A549 treated with ZK216348 at 1 μM for 4 hours (cell line): ENCODE measurements around the gene ZNF622. TPM values are rescaled to one million over a fixed set of nuclear protein-coding genes. Genes with fewer than 3 reads are reported as not detected.

ENCODE experiments used
- total RNA-seq: library from RNA; stranded (reverse); fragments of 200-300 nt; extraction: Qiagen RNA extraction; gene quantifications from 5 replicates; pipeline ENCODE4 v1.2.3, GENCODE V29; 2022; ENCODE audit warnings: low read depth

The ZNF622 gene, protein sequence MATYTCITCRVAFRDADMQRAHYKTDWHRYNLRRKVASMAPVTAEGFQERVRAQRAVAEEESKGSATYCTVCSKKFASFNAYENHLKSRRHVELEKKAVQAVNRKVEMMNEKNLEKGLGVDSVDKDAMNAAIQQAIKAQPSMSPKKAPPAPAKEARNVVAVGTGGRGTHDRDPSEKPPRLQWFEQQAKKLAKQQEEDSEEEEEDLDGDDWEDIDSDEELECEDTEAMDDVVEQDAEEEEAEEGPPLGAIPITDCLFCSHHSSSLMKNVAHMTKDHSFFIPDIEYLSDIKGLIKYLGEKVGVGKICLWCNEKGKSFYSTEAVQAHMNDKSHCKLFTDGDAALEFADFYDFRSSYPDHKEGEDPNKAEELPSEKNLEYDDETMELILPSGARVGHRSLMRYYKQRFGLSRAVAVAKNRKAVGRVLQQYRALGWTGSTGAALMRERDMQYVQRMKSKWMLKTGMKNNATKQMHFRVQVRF
- total RNA-seq = 47.1 to 57.8 TPM (median 50.8 TPM) in 5 replicates

DNA sequence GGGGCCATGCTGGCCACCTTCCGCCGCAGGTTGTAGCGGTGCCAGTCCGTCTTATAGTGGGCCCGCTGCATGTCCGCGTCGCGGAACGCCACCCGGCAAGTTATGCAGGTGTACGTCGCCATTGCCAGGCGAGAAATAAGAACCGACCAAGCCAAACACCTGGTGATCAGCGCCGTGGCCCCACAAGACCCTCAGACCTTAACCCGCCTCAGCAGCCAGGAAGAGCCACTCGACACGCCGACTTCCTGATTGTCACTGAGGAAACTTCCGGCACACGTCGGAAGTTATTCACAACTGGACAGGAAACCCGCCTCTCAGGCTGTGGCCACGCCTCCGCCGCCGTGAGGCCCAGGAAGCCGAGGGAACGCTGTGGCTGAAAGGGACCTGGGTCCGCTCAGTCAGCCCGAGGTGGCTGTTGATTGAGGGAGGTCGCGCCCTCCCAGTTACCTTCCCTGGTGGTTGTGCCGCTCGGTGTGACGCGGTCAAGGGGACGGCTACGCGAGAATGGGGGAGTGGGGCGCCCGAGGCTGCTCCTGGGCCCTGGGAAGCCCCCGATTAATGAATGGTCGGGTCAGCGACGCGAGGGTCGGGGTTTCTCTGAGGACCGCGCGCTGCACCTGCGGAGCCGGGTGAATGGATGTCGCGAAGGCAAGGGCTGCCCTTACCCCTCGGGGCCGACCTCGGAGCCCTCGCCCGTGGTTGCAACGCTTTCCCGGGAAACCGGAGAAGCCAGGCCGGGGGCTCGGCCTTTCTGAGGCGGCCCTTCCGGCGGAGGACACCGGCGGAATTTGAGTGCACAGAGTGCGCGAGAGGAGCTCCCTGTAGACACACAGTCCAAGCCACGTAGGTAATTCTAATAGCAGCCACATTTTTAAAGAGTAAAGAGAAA lies at the start of gene ZNF622:
Gene ZNF622, minus strand, starts transcription at position 257 of the 889 bp plus-strand sequence. Its CDS starts 135 bp downstream, at position 122.

Other genes with a start within 250 kb of the ZNF622 start
- gene RETREG1, start 151.2 kb upstream of the ZNF622 start, total RNA-seq = 2.8 to 3.7 TPM (median 3.6 TPM) in 5 replicates